Stimulated activated CD4-positive, alpha-beta T cell treated with anti-CD3 and anti-CD28 coated beads, TNF-alpha, amount 100 ng/mL, for 1 hour (primary cell): ENCODE measurements around the gene RGPD8.
"Not testable (repeated sequence)": the region's sequence is repeated elsewhere in the genome, so short reads cannot be mapped to it uniquely, and the experiment has no call there.

ENCODE experiments used
- DNase-seq, 3 donors: peaks; one replicate each; pipeline ENCODE4 v3.0.0-alpha.2; 2020; ENCODE audit warnings: low read depth in 3 of 3, low spot score in 1 of 3

Gene RGPD8

DNA sequence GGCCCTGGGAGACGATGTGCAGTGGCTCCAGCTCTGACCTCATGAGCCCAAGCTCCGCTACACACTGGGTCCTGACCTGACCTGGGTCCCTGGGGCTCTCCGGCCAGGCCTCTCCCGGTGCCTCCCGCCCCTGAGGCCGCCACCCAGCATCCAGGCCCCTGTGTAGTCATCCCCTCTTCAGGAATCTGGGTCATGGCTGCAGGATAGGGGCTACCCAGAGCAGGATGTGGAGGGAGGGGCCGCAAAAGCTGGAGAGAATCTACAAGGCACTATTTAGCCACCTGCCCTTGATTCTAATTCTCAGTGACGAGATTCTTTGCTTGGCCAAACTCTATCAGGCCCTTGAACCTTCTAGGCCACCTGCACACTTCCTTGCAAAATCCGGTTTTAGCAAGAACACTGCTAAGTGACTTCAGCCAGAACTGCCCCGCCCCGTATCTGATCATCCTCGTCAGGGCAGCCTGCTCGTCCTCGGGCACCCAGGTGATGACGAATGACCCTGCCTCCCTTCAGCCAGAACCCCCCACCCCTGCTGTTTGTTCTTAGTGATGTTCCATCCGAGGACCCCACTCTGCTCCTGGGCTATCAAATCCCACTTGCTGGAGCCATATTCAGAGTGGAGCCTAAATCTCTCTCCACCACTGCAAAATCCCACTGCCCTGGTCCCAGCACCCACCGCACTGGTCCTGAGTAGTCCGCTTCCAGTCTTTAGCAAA, 2.4 kb upstream of the RGPD8 start:
- not testable (repeated sequence) for DNase-seq

DNA sequence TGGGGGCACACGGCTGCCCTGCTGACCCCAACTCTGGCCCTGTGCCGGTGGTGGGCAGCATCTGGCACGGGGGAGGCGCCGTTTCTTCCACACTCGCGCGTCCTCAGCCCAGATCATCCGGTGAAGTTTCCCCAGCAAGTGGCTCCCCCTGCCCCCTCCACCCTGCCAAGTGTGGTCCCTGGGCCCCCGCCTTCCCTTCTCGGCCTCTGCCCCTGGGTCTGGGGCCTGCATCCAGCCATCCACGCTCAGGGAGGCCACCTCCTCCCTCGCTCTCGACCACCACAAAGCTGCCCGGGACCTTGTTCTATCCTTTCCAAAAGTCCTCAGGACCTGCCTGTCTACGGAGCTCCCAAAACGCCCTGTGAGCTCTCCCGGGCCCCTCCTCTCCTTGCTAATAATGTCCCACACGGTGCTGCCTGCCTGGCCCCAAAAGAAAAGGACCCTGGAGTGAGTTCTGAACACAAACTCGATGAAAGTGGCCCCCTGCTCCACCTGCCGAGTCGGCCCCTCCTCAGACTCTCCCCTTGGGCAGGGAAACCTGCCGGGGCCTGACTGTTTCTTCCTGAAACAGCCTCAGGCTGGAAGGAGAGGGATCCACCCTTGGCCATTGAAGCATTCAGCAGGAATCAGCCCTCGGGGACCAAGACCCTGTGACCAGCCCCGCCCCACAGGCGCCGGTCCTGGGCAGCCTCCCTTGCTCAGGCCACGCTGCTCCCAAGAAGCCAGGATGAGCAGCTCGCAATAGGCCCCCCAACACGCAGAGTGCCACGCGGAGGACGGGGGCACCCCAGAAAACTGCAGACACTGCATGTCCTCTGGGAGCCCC, 1.7 kb upstream of the RGPD8 start:
- not testable (repeated sequence) for DNase-seq

DNA sequence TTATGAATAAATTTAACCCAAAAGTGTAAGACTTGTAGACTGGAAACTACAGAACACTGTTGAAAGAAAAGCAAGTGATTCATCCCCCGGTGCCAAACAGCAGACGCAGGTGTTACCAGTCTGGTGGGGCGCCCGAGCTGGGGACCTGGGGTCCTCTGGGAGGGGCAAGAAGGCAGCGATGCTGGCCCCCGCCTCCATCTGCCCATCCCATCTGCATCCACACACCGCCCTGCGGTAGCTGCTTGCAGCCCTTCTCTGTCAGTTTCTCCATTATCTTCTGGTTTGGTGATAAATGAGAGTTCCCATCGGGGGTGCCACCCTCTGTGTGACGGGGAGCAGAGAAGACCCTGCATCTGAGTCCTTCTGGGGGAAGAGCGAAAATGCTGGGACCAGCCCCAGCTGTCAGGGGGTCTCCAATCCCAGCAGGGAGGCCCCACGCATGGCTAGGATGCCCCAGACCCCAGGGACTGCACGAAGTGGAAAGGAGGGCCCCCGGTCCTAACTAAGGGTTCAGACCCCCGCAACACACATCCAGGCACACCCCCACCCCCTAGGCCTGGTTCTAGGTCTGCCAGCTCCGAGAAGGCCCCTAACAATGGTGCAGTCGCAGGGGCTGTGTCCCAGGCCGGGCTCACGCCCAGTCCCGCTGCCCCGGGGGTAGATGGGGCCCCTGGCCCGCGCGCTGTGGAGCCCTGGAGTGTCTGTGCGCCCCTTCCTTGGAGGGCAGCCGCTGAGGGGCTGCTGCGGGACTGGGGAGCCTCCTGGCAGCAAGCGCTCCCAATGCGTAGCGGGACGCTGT, 686 bp upstream of the RGPD8 start:
- no peak for DNase-seq

DNA sequence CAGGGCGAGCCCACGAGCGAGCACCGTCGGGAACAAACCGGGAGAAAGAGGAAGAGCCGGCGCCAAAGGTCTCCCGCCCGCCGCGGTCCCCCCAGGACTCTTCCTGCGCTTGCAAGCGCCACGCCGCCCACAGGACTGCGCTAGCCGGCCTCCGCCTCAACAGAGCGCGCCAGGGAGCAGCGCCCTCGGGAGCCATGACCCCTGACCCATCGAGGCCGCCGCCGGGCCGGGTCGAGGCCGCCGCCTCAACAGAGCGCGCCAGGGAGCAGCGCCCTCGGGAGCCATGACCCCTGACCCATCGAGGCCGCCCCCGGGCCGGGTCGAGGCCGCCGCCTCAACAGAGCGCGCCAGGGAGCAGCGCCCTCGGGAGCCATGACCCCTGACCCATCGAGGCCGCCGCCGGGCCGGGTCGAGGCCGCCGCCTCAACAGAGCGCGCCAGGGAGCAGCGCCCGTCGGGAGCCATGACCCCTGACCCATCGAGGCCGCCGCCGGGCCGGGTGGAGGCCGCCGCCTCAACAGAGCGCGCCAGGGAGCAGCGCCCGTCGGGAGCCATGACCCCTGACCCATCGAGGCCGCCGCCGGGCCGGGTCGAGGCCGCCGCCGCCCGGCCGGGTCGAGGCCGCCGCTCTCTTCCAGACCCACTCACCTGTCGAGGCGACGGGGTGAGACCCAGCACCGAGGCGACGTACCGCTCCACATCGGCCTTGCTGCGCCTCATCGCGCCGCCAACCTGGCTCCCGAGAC, 538 bp downstream of the RGPD8 start:
- DNase-seq = peak in 1 of 3 donors; percentile 8

DNA sequence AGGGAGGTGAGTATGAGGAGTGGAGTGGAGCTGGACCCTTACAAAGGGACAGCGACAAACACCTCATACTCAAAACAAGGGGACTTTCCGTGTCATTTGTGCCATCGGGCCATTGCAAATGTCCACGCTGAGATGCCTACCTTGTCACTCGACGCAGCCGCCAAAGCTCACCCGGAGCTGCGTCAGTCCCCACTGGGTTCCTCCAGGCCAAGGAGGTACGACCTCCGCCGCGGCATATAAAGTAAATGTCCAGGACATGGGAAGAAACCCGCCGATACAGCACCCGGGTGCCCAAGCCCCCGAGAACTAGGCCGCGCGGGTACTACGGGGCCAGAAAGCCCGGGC, 1.1 kb downstream of the RGPD8 start:
- not testable (repeated sequence) for DNase-seq

DNA sequence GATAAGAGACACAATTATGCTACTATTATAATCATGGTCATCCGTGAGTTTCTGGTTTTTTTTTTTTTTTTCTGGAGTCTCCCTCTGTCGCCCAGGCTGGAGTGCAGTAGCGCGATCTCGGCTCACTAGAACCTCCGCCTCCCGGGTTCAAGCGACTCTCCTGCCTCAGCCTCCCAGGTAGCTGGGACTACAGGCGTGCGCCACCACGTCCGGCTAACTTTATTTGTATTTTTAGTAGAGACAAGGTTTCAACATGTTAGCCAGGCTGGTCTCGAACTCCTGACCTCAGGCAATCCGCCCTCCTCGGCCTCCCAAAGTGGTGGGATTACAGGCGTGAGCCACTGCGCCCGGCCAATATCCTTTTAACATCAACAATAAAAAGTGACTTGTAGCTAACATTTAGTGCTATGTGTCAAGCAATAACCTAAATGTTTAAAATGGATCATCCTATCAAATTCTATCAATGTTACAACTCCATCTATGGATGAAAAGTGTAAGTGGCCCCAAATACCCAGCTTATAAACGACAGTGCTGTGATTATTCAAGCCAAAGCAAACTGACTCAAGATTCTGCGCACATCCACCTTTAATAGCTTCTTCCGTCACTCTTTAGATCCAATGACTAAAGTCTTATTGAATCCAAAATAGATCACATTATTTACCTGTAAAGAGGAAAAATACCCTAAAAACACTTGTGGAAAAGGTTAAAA, 1.7 kb downstream of the RGPD8 start:
- not testable (repeated sequence) for DNase-seq

DNA sequence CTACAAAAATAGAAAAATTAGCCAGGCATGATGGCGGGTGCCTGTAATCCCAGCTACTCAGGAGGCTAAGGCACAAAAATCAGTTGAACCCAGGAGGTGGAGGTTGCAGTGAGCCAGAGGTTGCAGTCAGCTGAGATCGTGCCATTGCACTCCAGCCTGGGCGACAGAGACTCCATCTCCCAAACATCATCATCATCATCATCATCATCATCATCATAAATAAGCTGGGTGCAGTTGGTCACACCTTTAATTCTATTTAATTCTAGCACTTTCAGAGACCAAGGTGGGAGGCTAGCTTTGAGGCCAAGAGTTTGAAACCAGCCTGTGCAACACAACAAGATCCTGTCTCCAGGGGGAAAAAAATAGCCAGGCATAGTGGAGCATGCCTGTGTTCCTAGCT, 8.9 kb downstream of the RGPD8 start:
- DNase-seq = not testable (repeated sequence)

DNA sequence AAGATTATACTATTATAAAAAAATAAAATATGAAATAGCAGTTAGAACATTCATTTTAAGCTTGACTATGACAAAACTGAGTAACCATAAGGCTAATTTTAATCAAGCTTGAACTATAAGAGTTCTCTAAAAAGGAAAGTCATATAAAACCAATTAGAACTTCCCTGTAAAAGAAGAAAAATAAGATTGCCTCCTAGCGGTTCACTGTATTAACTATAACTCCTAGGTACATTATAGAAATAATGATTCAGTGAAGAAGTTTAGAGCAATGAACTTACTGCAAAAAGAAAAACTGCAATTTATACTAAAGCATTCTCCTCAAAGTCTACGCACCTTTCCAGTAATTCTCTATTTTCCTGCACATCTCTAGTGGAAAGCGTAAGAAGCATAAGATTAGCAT, 16.6 kb downstream of the RGPD8 start:
- not testable (repeated sequence) for DNase-seq

DNA sequence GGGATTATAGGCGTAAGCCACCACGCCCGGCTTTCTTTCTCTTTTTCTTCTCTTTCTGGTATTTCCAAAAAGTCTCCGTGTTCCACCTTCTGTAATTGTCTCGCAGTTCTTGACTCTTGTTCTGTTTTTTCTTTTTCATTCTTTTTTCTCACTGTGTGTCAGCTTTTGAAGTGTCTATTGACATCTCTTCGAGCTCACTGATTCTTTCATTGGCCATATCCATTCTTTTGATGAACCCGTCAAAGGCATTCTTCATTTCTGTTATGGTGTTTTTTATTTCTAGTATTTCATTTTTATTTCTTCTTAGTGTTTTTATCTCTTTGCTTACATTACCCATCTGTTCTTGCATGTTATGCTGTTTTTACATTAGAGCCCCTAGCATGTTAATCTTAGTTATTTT, 73.4 kb downstream of the RGPD8 start:
- DNase-seq = not testable (repeated sequence)

DNA sequence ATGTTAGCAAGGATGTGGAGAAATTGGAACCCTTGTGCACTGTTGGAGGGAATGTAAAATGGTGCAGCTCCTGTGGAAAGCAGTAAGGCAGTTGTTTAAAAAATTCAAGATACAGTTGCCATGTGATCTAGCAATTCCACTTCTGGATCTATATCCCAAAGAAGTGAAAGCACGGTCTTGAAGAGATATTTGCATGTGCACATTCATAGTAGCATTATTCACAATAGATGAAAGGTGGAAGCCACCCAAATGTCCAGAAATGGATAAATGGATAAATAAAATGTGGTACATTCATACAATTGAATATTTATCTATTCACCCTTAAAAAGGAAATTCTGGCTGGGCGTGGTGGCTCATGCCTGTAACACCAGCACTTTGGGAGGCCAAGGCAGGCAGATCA, 79.1 kb downstream of the RGPD8 start:
- DNase-seq = not testable (repeated sequence)

DNA sequence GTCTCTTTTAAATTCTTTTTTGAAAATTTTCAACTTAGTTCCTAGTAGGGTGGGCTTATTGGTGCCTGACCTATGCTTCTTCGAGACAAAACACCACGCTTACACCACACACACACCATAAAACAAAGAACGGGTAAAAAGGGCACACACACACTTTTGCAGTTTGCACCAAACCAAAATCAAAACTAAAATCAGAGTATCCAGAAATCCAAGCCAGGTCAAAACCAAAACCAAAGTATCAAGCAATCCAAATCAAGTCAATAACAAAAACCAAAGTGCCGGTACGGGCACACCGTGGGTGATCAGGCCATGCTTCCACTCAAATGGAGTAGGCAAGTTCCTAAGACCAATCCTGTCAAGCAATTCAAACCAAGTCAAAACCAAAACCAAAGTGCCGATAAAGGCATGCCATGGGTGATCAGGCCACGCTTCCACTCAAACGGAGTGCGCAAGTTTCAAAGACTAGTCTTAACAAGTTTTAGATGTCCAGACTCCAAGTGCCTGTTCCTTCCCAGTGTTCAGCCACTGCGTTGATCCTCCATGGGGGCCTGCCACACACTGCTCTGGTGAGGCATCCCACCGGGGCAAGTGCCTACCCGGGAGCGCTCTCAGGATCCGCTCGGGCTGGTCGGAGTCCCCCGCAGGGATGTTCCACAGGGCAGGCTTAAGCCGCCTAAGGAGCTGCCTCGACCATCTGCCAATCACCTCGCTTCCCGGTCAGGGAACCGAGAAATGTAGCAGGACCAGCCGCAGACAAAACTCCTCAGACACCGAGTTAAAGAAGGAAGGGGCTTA, 80.4 kb downstream of the RGPD8 start:
- DNase-seq = not testable (repeated sequence)

DNA sequence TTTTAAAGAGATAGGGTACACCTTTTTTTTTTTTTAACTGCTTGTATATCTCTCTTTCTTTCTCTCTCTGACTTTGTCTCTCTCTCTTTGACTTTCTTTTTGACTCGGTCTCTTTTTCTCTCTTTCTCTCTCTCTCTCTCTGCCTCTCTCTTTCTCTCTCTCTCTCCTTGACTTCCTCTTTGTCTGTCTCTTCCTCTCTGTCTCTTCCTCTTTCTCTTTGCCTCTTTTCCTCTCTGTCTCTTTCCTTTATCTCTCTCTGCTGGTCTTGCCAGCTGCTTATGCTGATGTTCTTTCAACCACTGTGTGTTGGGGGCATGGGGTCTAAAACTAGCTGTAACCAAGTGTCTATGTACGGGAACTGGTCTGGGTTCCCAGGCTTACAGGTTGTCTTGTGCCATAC, 81.2 kb downstream of the RGPD8 start:
- not testable (repeated sequence) for DNase-seq

DNA sequence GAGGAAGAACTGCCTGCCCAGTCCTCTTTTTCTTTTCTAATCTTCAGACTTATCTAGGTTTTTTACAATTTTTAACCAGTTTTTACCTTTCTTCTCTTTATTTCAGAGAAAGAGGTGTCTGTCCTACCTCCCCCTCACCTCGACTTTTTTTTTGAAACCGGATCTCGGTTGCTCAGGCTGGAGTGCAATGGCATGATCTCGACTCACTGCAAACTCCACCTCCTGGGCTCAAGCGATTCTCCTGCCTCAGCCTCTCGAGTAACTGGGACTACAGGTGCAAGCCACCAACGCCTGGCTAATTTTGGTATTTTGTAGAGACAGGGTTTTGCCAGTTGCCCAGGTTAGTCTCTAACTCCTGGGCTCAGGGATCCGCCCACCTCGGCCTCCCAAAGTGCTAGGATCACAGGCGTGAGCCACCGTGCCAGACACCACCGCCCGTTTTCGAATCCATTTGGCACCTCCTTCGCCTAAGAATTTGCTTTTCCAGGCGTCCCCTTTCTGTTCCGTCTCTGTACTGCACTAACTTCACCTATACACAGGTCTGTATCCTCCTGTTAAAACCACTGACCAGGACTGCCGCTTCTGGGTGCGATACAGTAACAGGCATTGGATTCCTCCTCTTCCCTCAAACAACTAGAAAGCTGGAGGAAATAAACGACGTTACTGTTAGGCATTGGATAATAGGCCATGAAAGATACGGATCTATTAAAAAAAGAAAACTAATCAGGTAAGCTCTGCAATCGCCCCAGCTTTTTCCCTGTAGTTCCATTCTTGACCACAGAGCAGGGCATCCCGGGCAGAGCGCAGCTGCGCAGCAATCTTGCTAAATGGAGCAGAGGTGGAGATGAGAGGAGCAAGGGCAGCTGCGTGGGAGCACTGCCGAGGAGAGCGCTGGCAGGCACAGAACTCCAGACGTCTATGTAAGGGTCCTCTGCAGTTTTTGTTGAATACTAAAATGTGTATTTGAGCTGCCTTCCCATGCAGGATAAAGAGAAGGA, 88.1 kb downstream of the RGPD8 start:
- no peak for DNase-seq

DNA sequence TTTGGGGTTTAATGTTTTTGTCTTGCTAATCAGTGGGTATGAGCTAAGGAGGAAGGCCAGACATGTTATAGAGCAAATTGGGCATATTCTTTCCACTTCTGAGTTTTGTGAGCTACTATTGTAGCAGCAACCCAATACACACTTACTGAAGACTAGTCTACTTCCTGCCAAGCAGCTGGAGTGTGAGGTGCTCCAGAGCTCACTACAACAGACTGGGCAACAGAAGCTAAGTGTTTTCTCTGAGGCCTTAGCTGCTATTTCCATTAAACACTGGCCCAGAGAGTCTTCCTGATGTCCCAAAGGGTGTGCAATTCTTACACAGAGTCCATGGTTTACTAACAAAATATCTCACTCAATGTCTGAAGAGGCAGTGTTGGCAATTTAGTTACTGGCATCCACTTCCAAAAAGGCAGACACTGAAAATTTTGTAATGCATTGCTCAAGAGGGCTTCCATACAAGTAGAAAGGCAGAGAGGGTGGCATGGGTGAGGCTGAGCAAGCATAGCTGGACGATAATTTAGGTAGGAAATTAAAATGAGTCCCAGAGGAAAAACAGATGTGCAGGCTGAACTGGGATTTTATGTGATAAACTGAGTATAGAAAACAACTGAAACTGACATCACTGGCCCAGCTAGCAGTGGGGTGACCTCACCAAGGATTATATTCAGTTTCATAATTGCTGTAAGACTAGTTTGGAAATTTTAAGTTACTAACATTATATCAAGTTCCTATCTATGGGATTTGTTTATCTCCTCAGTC, 89.4 kb downstream of the RGPD8 start:
- no peak for DNase-seq

DNA sequence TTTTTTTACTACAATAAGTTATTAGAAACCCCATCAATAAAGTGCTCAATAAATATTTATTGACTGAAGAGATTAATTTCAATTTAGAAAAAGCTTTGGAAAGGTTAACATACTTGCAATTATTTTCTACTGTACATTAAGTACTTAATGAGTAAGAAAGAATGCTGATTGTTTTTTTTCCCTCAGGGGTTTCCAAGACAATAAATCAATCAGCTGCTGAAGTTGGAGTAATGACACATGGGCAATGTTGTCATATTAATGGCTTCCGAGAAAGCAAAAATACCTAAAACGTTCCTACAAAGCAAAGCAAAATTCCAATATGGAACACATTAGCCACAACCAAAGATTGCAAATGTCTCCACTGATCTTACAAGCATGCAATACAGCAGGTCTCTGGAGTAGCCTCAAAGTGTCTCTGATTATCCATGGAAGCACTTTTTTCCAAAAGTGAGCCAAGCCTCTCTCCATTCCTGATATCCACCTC, 91.3 kb downstream of the RGPD8 start:
- DNase-seq = no peak

DNA sequence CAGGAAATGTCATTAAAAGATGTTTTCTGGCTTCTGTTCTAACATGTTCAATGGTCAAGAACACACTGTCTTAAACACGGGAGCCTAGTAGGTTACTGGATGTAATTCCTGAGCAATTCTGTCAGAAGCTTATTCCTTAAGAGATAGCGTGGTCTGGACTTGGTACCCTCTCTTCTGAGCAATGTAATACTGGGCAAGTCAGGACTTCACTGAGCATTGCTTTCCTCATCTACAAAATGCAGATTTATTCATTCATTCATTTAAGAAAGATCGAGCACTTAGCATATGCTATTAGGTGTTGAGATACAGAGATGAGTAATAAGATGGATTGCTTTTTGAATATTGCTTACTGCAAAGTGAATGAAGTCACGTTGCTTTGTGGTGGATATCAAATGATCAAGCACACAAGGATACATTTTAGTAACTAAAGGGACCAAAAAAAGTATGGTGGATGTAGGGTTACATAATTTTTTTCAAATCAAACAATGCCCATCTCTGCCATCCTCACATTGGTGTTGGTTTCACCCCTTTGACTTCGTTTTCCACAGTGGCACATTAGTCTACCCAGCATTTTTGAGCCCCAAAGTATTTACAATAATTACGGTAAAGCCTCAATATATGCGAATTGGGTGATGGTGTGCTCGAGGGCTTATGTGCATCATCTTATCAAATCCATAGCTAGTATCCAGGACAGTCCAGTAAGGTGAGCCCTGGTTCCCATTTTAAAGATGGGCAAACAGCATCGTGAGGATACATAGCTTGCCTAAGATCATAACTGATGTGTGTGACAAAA, 92.8 kb downstream of the RGPD8 start:
- DNase-seq = no peak

DNA sequence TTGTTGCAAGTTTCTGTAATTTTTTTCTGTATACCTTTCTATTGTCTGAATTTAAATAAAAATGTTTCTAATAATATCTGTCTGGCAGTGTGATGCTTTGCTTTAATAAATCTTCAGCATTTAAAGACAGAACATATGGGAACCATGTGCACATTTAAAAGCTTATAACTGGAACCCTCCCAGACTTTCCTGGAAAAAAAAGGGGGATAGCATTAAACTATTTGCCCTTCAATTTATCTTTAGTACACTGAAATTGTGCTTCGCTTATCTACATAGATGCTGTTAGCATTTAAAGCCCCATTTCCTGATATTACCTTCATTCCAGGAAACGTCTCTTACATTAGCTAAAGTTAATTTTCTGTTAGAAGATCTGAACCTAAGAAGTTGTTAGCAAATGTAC, 93.5 kb downstream of the RGPD8 start:
- no peak for DNase-seq
